KMS-11 (cell line): ENCODE data around the gene CRYGS.
"Not testable (repeated sequence)": the region's sequence is repeated elsewhere in the genome, so short reads cannot be mapped to it uniquely, and the experiment has no call there.

Experiments
- H2AFZ ChIP-seq: fragments of 200-600 bp; sonication (generic); 2 replicates; pipeline ENCODE4 v1.6.1; 2016; ENCODE audit warnings: antibody characterized with exemption, mixed run types, low read depth
- H3K27ac ChIP-seq: fragments of 200-600 bp; sonication (generic); 2 replicates; pipeline ENCODE4 v1.6.1; 2016; ENCODE audit warnings: mild to moderate bottlenecking, mixed run types
- H3K27me3 ChIP-seq: fragments of 200-600 bp; sonication (generic); 2 replicates; pipeline ENCODE4 v1.6.1; 2017; ENCODE audit warnings: mild to moderate bottlenecking, low read depth, mixed run types, moderate library complexity; ENCODE audit not compliant: insufficient read depth
- H3K36me3 ChIP-seq: fragments of 200-600 bp; sonication (generic); 2 replicates; pipeline ENCODE4 v1.6.1; 2017; ENCODE audit warnings: mild to moderate bottlenecking, mixed run types; ENCODE audit not compliant: insufficient read depth
- H3K4me1 ChIP-seq: fragments of 200-600 bp; sonication (generic); 2 replicates; pipeline ENCODE4 v1.6.1; 2016; ENCODE audit warnings: mild to moderate bottlenecking, low read depth, mixed run types; ENCODE audit not compliant: poor library complexity, severe bottlenecking
- H3K4me2 ChIP-seq: fragments of 200-600 bp; sonication (generic); 2 replicates; pipeline ENCODE4 v1.7.0; 2016; ENCODE audit warnings: mild to moderate bottlenecking, mixed run types
- H3K4me3 ChIP-seq: fragments of 200-600 bp; sonication (generic); IDR thresholded peaks from 2 replicates; pipeline ENCODE4 v1.6.1; 2017; ENCODE audit warnings: low read depth, low read length, mixed read lengths; ENCODE audit not compliant: insufficient read depth
- H3K79me2 ChIP-seq: fragments of 200-600 bp; sonication (generic); 2 replicates; pipeline ENCODE4 v1.6.1; 2016; ENCODE audit warnings: low read depth, mixed run types; ENCODE audit not compliant: insufficient read depth
- H3K9ac ChIP-seq: fragments of 200-600 bp; sonication (generic); 2 replicates; pipeline ENCODE4 v1.6.1; 2016; ENCODE audit warnings: mild to moderate bottlenecking, mixed run types
- H4K20me1 ChIP-seq: fragments of 200-600 bp; sonication (generic); 2 replicates; pipeline ENCODE4 v1.6.1; 2016; ENCODE audit warnings: mild to moderate bottlenecking, mixed run types; ENCODE audit not compliant: insufficient read depth
- TF ChIP-seq, protein P1 (sequence below): fragments of 200-600 bp; sonication (generic); conservative IDR thresholded peaks from 2 replicates; pipeline ENCODE4 v1.6.1; 2017; ENCODE audit warnings: low read depth, mild to moderate bottlenecking, antibody characterized with exemption, low read length, moderate library complexity, mixed read lengths

CRYGS gene

DNA sequence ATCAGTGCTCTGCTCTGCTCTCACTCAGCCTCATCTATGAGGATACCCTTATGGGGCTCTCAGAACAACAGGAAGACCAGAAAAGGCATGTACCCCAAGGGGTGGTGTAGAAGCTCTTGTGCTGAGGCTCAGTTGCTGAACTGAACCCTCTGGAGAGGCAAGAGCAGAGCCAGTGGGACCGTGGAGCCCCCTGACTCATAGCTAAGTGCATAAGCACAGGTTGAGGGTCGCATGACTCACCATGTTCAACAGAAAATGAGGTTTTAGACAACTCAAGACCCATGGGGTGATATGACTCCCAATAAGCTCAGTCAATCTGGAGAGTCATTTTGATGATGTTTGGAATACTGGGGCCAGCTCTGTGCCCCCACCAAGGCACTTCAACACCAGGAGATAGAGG lies 37.3 kb downstream of the CRYGS start:
- Histone ChIP-seq H3K27ac (no peak overlapping the region), H3K9ac (no peak overlapping the region), H3K4me2 (no peak overlapping the region), H3K4me3 (no peak overlapping the region), H3K36me3 (no peaks in the 10 kb centered on the region), H4K20me1 (no peaks in the 10 kb centered on the region), H3K4me1 (no peaks in the 10 kb centered on the region), H2AFZ (no peak overlapping the region), H3K79me2 (no peaks in the 10 kb centered on the region), H3K27me3 (no peaks in the 10 kb centered on the region)
- TF ChIP-seq, protein P1, sequence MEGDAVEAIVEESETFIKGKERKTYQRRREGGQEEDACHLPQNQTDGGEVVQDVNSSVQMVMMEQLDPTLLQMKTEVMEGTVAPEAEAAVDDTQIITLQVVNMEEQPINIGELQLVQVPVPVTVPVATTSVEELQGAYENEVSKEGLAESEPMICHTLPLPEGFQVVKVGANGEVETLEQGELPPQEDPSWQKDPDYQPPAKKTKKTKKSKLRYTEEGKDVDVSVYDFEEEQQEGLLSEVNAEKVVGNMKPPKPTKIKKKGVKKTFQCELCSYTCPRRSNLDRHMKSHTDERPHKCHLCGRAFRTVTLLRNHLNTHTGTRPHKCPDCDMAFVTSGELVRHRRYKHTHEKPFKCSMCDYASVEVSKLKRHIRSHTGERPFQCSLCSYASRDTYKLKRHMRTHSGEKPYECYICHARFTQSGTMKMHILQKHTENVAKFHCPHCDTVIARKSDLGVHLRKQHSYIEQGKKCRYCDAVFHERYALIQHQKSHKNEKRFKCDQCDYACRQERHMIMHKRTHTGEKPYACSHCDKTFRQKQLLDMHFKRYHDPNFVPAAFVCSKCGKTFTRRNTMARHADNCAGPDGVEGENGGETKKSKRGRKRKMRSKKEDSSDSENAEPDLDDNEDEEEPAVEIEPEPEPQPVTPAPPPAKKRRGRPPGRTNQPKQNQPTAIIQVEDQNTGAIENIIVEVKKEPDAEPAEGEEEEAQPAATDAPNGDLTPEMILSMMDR, result no peak

DNA sequence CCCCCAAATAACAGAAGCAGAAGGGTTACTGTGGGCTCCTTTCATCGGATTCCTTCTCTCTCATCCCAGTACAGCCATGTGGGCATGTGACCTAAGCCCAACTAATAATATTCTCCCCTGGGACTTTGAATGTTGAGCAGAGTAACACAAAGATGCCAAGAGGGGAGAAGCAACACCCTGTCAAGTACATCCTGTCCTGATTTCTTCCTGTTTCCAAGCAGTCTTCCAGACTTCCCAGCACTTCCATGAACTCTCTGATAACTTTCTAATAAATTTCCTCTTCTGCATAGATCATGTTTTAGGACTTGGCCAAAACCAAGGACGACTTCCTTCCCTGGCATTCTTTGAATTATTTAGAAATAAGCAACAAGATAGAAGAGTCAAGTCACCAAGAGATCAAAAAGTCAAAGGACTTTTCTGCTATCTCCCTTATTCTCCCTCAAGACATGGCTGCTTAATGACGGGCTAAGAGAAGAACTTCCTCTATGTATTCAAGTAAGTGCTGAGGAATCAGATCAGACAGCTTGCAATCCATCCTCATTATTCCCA lies 37.9 kb downstream of the CRYGS start:
- TF ChIP-seq, protein P1, result no peak
- no peak overlapping the region for H2AFZ ChIP-seq
- H3K4me3 ChIP-seq, result no peak overlapping the region
- H3K36me3 ChIP-seq, result no peaks in the 10 kb centered on the region
- no peaks in the 10 kb centered on the region for H3K79me2 ChIP-seq
- H3K27ac ChIP-seq, result no peak overlapping the region
- H3K27me3 ChIP-seq, result no peaks in the 10 kb centered on the region
- H4K20me1 ChIP-seq, result no peaks in the 10 kb centered on the region
- no peak overlapping the region for H3K9ac ChIP-seq
- H3K4me1 ChIP-seq, result no peaks in the 10 kb centered on the region
- H3K4me2 ChIP-seq, result no peak overlapping the region

DNA sequence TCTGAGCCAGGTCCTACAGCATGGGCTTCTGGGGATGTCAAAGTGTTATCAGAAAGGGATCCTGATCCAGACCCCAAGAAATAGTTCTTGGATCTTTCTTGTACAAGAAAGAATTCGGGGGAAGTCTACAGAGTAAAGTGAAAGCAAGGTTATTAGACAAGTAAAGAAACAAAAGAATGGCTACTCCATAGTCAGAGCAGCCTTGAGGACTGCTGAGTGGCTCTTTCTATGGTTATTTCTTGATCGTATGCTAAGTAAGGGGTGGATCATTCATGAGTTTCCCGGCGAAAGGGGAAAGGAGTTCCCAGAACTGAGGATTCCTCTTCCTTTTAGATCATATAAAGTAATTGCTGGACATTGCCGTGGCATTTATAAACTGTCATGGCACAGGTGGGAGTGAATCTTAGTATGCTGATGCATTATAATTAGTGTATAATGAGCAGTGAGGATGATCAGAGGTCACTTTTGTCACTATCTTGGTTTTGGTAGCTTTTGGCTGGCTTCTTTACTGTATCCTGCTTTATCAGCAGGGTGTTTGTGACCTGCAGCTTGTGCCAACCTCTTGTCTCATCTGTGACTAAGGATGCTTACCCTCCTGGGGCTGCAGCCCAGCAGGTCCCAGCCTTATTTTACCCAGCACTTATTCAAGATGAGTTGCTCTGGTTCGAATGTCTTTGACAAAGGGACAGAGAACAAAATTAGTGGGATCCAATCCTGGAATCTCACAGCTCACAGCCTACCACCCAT lies 41.0 kb downstream of the CRYGS start:
- Histone ChIP-seq H3K27ac (no peak overlapping the region), H4K20me1 (no peaks in the 10 kb centered on the region), H3K79me2 (no peaks in the 10 kb centered on the region), H3K4me2 (no peak overlapping the region), H3K36me3 (no peaks in the 10 kb centered on the region), H2AFZ (no peak overlapping the region), H3K27me3 (no peaks in the 10 kb centered on the region), H3K4me3 (no peak overlapping the region), H3K4me1 (no peaks in the 10 kb centered on the region), H3K9ac (no peak overlapping the region)
- TF ChIP-seq, protein P1, result no peak

DNA sequence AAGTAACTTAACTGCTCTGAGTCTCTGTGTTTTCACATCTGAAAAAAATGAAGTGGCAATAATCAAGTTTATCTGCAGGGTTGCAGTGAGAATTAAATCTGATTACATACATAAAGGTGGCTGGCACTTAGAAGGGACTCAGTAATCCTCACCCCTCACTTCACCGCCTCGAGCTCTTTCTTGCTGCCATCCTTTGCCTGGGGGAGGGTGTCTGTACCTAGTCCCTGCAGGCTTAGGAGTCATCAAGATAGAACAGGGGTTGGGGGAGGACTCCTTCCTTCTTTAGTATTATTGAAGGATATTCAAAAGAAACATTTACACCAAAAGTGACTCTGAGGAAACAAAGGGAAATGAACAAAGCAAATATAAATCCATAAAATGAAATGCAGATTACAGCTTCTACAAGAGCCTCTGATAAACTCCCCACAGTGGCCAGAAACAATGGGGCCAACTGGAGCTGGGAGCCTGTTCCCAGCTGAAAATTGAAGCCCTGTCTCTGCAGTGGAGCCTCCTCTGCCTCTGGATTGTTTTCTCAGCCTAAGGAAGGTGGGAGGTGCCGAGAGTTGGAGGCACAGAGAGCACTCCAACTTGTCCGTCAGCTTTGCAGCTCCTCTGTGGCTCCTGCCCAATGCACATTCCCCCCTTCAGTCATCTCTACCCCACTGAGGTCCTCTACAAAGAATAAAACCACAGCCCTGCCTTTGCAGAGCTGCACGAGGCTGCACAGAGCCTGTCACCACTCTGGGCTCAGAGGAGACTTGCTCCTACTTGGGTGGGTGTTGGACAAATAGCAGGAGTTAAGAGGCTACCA lies 41.8 kb downstream of the CRYGS start:
- no peak overlapping the region for H3K9ac ChIP-seq
- no peaks in the 10 kb centered on the region for H3K27me3 ChIP-seq
- H3K4me3 ChIP-seq, result no peak overlapping the region
- TF ChIP-seq, protein P1, result no peak
- no peaks in the 10 kb centered on the region for H3K4me1 ChIP-seq
- H3K4me2 ChIP-seq, result no peak overlapping the region
- no peaks in the 10 kb centered on the region for H4K20me1 ChIP-seq
- no peaks in the 10 kb centered on the region for H3K79me2 ChIP-seq
- no peak overlapping the region for H3K27ac ChIP-seq
- H2AFZ ChIP-seq, result no peak overlapping the region
- H3K36me3 ChIP-seq, result no peaks in the 10 kb centered on the region

DNA sequence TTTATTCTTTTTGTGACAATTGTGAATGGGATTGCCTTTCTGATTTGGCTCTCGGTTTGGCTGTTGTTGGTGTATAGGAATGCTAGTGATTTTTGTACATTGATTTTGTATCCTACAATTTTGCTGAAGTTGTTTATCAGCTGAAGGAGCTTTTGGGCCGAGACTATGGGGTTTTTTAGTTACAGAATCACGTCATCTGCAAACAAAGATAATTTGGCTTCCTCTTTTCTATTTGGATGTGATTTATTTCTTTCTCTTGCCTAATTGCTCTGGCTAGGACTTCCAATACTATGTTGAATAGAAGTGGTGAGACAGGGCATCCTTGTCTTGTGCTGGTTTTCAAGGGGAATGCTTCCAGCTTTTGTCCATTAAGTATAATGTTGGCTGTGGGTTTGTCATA lies 44.2 kb downstream of the CRYGS start:
- H4K20me1 ChIP-seq, result not testable (repeated sequence)

DNA sequence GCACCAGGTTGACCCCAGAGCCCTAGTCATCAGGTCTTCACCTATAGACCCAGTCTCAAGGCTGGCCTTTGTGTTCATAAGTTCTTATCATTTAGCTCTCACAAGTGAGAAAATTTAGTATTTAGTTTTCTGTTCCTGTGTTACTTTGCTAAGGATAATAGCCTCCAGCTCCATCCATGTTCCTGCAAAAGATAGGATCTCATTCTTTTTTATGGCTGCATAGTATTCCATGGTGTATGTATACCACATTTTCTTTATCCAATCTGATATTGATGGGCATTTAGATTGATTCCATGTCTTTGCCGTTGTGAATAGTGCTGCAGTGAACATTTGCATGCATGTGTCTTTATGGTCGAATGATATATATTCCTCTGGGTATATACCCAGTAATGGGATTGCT lies 46.2 kb downstream of the CRYGS start:
- not testable (repeated sequence) for H3K4me2 ChIP-seq, H3K79me2 ChIP-seq, H3K9ac ChIP-seq

More for the DNA sequence above, 44.2 kb downstream of the CRYGS start:
- H3K4me3 ChIP-seq, H3K9ac ChIP-seq, H2AFZ ChIP-seq, H3K27ac ChIP-seq, H3K79me2 ChIP-seq, H3K27me3 ChIP-seq, H3K36me3 ChIP-seq, H3K4me1 ChIP-seq, H3K4me2 ChIP-seq: not testable (repeated sequence)

More for the DNA sequence above, 46.2 kb downstream of the CRYGS start:
- not testable (repeated sequence) for H4K20me1 ChIP-seq, H3K4me3 ChIP-seq, H2AFZ ChIP-seq, H3K36me3 ChIP-seq, H3K27ac ChIP-seq, H3K4me1 ChIP-seq, H3K27me3 ChIP-seq
